ENCODE measurements around the gene SYT8.

SYT8 gene

DNA sequence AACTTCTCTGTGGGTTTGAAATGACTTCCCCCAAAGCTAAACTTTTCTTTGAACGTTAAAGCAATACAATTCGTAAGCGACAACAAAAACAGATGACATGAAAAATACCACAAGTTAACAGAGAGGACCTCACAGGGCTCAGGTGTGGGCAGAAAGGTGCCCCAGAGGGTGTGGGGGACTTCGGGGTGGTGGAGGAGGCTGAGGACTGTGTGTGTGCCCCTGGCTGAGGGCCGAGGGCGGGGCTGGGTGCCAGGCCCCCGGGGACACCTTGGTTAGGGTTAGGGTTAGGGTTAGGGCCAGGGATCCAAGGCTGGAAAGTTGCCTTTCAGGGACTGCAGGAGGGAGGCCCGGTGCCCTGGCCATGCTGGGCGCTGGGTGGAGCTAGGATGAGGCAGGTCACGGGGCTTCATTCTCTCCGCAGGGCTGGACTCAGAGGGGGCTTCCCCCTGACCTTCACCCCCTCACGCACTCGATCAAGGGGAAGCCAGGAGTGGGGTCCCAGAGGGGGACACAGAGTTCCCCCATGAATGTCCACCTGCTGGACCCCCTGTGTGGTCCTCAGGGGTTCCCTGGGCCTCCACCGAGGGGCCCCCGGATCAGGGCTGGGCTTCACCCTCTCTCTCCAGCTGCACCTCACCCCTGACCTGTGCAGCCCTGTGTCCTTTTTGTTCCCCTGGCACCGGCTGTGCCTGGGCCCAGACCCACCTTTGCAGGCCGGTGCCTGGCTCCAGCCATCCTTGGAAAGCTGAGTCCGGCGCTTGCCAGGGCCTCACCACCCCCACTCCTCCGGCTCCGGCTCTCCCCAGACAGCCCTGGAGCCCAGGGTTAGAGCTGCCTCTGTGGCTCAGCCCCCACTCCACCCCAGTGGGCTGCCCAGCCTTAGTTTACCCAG is 11.0 kb downstream of the SYT8 start:
- DNase-seq (ENCODE audit: low spot score): no peak

DNA sequence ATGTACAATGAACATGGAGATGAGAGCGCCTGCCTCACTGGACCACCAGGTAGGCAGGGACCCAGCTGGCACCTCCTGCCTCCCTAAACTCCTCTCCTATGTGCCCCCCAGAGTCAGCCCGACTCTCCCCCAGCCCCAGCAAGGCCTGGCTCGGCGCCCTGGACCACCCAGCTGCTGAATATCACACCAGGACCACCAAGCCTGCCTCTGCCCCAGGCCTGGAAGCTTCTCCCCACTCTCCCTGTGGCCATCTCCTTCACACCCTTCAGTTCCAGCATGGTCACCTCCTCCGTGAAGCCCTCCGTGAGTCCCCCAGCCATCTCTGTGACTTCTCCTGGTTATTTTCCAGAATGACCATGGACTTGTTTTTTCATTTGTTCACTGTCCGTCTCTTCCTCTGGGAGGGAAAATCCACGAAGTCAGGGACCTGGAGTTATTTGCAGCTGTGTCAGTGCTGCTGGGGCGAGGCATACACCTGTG is 11.7 kb downstream of the SYT8 start:
- no peak for DNase-seq (ENCODE audit: low spot score)

DNA sequence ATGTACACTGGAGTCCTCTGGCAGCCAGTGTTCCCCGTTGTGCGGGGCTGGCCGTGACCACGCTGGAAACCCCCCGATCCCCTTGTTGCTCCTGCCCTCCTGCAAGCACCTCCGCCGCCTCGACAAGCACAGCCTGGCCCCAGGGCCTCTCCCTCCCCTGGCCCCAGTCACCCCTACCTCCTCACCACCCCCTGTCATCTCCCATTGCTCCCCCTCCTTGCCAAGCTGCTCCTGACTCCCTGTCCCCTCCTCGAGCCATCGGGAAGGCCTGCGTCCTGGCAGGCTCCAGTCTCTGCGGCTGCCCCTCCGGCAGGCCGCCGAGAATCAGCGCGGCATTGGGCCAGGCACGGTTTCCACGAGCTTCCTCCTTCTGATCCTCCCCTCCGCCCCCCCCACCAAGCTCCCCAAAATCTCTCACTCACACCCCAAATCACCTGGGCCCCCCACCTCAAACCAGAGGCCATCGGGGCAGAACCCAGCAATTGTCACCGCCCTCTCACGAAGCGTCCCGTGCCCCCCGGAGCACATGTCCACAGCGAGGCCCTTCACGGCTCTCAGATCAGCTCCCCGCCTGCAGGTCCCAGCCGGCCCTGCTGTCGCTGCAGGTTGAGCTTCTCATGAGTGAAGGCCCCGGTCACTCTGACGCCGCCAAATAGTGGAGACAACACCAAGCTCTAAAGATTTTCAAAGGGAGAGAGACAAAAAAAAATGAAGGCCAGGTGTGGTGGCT is 12.4 kb downstream of the SYT8 start:
- no peak for DNase-seq (ENCODE audit: low spot score)

DNA sequence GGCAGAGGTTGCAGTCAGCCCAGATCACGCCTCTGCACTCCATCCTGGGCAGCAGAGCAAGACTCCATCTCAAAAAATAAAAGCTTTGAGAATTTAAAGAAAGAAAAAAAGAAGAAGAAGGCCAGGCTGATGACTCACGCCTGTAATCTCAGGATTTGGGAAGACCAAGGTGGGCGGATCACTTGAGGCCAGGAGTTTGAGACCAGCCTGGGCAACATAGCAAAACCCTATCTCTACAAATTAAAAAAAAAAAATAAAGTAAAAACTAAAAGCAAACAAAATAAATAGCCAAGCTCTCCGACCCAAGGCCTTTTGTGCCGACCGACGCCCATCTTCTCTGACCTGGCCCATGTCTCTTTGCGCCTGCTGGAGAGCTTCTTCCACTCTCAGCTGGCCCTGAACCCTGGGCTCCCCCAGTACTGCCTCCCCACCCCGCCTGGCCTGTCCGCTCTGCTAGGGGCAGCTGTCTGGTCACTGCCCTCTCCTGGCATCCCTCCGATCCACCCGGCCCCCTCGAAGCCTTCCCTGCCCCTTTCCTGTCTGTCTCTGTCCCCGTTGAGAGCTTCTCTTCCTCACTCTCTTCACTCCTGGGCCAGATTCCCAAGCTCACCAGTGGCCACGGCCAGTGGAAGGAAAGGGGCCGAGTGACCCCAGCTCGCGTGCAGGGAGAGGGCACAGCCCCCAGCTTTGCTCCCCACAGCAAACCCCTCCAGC is 13.3 kb downstream of the SYT8 start:
- DNase-seq (ENCODE audit: low spot score): no peak

DNA sequence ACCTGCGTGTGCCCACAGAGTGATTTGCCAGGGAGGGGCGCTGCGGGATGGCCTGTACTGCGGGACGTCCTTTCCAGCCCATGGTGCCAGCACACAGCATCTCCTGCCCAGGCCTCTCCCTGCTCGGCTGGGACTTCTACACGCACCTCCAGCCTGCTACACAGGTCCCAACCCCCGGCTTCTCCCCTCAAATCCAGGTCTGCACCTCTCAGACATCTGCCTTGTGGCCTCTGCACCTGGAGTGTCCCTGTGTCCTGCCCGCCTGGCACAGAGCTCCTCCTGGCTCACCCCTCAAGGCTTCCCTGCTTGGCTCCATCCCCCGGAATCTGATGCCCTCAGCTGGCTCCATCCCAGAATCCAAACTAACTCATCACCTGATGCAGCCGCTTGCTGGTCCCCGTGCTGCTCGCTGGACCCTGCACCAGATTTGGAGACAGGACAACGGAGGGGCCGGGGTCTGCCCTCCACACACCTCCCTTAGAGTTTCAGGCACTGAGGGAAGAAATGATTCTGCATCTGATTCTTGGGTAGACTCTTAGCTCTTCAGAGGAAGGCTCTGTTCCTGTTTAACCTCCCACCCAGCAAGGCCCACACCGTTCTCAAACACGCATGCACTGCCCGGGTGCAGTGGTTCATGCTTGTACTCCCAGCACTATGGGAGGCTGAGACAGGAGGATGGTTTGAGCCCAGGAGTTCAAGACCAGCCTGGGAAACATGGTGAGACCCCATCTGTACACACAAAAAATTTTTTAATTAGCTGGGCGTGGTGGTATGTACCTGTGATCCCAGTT is 14.0 kb downstream of the SYT8 start:
- no peak for DNase-seq (ENCODE audit: low spot score)

DNA sequence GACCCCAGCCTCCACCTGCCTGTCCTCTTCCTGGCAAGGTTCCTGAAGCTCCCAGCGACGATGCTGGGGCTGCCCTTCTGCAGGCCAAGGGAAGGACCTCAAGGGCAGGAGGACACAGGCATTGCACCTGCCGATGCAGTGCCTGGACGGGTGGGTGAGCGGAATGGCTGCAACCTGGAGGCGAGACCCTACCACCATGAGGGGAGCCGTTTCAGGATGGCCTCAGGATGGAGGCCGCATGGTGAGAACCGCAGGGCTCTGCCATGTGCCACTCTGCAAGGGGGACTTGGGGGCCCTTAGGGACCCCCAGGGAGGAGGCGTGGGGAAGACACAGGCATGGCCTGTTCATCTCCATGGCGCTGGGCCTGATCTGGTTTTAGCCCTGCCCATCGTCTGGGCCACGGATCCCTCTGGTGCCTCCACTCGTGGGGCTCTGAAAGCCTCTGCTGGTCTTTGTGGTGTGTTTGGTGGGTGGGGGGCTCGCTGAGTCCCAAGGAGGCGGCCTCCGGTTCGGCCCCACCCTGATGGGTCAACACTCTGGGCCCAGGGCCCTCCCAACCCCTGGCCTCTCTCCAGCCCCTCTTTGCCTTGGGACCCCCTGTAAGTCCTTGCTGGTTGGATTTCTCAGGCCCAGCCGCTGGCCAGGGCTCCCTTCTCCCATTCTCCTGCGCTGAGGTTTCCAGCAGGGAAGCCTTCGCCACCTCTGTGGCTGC is 16.8 kb downstream of the SYT8 start:
- no peak for DNase-seq (ENCODE audit: low spot score)

DNA sequence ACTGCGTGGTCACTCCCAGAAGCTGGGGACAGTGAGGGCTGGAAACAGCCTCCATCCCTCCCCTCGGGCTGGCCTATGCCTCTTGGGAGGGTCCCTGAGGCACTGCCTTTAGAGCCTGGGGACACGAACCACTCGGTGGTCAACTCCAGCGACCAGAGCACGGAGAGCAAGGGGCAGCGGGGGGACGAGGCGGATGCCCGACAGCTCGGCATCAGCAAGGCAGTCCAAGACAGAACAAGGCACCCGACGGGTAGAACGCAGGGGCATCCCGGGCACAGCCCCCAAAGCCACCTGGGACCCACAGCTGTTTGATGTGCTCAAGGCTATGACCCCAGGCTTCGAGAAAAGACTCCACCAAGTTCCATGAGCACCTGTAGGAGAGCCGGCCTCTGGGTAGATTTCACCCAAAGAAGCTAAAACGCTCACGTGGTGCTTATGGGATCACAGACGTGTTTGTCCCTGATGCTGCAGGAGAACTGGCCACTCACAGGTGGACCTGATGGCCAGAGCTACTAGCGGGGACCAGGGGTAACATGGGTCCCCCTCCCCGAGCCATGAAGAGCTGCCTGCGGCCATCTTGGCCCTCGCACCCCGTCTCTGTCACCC is 17.6 kb downstream of the SYT8 start:
- DNase-seq (ENCODE audit: low spot score): no peak

DNA sequence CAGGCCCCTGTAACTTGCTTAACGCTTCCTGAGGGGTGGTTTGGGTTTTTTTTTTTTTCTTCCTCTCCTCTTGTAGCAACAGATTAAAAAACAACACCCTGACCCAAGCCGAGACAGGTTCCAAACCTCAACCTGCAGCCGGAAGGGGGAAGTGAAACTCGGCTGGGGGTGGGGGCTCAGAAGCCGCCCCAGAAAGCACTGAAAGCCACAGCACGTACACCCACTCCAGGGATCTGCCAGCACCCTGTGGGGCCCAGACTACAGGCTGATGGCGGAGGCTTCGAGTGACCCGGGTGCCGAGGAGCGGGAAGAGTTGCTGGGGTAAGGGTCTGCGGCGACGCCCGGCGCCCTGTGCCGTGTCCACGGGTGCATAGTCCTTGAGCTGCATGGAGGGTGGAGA is 18.1 kb downstream of the SYT8 start, which contains the start of gene LSP1:
LSP1 (plus strand) TSS at position 208 of the 400 bp plus-strand sequence; CDS start at position 269, 61 bp downstream.
- DNase-seq (ENCODE audit: low spot score): no peak

DNA sequence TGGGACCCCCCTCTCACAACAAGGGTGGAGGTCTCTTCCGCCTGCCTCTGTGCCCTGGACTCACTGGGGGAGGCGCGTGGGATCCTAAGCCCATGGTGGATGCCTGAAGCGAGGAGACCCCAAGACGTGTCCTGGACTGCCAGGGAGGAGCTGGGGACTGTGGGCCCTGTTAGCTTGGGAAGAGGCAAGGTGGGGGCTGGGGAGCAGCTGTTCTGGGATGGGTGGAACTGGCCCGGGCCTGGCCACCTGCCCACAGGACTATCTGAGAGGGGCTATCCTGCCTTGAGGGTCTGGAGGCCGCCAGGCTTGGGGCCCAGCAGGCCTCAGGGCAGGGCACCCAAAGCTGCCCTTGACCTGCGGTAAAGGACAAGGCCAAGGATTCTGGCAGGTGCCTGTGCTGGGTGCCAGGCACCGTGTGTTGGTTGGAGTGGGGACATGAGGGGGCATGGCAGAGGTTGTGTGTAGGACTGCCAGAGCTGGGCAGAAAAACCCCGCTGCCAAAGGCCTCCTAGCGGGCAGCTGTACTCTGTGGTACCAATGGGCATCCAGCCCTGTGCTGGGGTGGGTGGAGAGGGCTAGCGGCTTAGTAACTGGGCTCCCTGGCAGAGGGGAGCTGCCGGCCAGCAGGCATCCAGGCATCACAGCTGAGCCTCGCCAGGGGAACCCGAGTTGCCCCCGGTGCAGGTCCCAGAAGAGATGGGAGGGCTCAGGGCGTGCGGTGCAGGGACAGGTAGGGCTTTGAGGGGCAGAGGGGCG is 18.8 kb downstream of the SYT8 start:
- DNase-seq (ENCODE audit: low spot score): no peak

DNA sequence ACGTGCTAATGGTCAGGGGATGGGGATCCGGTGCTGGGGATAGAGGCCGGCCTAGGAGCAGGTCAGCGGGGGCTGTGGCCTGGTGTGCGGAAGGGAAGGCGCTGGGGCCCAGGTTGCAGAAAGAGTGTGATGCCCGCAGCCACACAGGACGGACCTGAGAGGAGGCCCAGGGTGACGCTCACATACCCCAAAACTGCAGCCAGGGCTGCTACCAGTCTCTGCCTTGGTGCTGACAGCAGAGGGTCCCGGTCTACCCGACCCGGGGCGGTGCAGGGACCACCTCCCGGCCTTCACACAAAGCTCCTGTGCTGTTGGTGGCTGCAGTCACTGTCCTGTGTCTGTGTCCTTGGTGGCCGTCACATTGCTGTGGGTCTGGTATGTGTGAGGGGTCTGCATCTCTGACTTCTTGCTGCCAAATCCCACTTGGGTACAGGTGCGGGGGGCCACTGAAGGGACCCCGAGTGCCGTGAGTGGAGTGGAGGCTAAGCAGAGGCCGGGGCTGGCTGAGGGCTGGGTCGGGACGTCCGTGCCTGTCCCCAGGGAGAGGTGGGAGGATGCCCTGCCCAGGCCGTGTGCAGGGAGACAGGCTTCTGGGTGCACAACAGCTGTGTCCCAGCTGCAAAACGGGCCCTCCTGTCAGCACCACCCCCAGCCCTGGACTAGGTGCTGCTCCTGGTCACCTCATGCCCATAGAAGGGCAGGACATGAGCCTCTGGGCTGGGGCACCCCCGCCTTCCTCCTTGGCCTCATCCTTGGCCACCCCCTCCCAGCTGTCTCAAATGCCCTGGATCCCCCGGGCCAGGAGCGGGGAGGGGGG is 19.6 kb downstream of the SYT8 start:
- no peak for DNase-seq (ENCODE audit: low spot score)

DNA sequence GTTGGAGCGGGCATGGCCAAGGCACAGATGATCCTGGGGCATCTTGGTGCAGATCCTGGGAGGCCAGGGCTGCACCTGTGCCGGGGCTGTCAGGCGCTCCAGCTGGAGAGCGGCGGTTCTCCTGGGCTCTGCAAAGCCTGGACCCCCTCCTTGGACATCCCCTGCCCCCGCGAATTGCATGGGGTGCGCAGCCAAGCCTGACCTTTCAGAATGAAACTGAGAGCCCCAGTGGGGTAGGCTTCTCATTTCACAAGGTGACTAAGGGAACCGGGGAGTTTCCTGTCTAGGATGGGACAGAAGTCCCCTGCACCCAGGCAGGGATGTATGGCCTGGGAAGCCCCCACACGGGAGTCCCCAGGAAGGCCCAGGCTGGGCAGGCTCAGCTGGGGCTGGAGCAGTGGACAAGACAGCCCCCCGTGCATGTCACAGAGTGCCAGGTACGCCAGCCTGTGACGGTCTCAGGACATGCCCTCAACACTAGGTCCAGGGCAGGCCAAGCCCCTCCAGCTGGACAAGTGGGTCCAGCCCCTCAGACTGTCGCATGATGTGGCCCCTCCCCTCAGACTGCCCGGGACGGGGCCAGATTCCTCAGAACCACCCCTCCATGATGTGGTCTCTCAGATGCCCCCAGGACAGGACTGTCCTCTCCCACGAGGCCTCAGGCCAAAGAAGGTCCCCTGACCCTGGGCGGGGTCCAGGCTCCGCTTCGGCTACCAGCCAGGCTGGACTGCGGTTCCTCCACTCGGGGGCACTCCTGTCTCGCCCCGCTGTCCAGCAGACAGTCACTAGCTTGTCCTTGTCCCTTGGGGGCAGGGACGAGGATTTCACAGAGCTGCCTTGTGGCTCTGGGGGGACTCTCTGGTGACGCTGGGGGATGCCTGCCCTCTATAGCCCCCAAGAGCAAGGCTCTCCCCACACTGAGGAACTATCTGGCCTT is 20.4 kb downstream of the SYT8 start:
- no peak for DNase-seq (ENCODE audit: low spot score)

DNA sequence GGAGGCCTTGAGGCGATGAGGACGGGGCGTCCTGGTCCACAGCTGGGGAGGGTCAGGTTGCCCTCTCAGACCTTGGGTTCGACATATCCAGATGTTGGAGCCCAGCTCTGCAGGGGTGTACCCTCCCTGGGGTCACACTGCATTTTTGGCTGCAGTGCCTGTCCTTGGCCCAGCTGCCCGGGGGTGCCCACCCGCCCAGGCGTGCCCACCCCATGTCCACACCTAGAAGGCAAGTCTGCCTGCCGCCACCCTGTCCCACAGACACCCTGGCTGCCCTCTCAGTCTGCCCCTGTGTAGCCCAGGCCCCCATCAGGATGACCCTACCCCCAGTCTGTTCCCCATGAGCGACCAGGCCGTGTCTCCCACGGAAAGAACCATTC is 21.1 kb downstream of the SYT8 start:
- DNase-seq (ENCODE audit: low spot score): no peak

DNA sequence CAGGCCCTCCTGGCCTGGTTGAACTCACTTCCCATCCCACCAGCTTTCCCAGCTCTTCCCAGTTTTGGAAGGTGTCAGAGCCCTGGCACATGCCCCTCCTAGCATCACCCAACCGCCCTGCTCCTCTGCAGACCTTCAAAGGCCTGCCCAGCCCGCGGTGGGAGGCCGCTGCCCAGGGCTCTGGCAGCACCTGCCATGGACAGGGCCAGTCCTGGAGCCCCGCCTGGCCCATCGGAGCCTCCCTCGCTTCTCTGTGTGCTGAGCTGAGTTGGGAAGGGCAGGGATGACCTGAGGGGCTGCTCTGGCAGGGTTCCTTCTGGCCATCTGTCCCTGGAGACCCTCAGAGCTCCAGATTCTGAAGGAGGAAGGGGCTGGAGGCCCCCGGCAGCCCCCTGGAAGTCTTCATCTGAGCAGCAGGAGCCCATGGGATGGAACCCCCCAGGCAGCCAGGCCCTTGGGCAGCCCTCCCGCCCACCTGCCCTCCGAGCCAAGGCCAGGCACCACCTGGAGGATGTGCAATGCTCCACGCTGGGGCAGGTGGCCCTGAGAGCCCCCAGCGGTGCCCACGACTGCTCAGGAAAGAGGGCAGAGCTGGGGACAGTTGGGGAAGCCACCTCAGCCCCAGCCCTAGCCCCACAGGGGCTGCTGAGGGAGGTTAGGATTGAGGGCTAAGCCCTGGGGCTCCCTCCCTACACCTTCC is 21.7 kb downstream of the SYT8 start:
- no peak for DNase-seq (ENCODE audit: low spot score)

DNA sequence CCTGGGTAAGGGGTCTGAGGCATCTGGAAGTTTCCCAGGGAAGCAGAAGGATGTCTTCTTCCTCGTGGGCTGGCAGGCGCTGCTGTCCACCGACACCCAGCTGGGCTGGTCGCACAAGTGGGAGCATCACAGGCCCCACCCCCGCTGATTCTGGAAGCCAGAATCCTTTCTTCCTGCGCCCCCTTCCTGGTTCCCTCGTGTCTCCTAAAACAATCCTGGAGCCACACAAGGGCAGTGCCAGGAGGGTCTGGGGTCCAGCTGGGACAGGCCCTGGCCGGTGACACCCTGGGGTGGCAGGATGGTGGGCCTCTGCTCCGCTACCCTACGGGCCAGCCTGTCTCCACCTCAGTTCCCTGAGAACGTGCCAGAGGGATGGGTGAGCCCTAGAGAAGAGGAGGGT is 22.3 kb downstream of the SYT8 start:
- DNase-seq (ENCODE audit: low spot score): no peak

DNA sequence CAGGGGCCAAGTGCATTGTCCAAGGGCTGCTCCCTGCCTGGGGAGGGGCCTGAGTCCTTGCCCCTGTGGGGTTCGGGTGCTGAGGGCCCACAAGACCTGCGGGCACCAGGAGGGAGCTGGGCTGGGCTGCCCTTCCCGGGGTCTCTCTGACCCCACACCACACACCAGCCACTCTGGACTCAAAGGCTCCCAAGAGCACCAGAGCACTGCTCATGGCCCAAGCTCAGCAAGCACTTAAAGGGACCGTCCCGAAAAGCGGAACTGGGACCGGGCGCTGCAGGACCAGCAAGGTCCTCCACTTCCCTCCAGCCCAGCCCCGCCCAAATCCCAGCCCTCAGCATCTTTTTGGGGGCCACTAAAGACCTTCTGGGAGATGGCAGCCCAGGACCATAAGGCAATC is 23.4 kb downstream of the SYT8 start:
- DNase-seq (ENCODE audit: low spot score): no peak

DNA sequence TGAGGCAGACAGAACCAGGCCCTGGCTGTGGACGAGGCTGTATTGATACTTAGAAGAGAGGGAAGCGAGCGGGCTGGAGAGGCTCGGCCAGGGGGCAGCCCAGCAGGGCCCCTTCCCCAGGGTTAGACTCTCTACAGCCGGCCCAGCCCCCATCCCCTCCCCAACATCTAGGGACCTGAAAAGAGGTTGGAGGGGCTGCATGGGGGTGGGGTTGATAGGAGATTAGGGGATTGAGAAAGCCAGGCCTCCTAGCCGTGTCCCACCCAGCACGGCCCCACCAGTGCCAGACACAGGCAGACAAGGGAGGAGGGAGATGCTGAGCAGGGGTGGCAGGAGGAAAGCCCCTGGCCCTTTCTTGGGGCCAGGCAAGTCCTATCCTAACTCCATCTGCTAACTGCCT is 23.8 kb downstream of the SYT8 start:
- no peak for DNase-seq (ENCODE audit: low spot score)

DNA sequence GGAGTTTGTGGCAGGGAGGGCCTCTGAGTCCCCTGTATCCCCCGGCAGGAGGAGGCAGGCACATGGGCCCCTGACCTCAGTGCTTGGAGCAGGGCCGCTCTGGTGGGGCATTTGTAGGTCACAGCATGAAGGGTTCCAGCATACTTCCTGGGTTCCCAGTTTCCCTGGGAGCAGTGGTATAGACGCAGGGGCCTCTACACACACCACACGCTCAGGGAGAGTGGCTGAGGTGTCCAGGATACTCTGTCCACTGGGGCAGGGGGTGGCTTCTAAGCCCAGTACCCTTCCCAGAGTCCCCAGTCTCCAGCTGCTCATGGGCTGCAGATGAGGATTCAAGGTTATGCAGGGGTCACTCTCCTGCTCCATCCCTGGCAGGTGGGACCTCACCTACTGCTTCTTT is 24.2 kb downstream of the SYT8 start:
- DNase-seq (ENCODE audit: low spot score): no peak
